Measurements from ENCODE around the gene HLA-DOB. TPM values are rescaled to one million over a fixed set of nuclear protein-coding genes. Genes with fewer than 3 reads are reported as not detected.

The HLA-DOB gene
- total RNA-seq (ENCODE audit: insufficient read depth, low replicate concordance): not detected

DNA sequence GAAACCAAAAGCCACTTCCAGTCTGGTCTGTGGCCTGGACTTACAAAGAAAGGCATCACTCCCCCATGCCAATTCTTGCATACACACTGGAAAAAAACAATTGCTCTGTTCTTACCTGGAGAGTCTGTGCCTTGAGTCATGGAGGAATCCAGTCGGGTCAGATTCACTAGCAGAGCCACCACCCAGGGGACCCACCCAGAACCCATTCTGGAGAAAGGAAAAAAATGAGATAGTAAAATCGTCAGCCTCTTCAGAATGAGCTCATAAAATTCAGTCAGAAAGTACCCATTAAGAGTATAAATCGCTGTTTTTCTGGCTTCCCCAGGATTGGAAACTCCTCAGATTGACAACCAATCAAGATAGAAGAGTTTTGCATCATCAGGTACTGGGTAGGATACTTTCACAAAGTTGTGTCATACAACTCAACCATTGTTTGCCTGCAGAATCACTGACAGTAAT, at the start of gene HLA-DOB:
Gene HLA-DOB, minus strand, starts transcription at position 257 of the 459 bp plus-strand sequence. Its CDS starts 51 bp downstream, at position 206.
- DNase-seq (ENCODE audit: low spot score): peak; percentile 28

DNA sequence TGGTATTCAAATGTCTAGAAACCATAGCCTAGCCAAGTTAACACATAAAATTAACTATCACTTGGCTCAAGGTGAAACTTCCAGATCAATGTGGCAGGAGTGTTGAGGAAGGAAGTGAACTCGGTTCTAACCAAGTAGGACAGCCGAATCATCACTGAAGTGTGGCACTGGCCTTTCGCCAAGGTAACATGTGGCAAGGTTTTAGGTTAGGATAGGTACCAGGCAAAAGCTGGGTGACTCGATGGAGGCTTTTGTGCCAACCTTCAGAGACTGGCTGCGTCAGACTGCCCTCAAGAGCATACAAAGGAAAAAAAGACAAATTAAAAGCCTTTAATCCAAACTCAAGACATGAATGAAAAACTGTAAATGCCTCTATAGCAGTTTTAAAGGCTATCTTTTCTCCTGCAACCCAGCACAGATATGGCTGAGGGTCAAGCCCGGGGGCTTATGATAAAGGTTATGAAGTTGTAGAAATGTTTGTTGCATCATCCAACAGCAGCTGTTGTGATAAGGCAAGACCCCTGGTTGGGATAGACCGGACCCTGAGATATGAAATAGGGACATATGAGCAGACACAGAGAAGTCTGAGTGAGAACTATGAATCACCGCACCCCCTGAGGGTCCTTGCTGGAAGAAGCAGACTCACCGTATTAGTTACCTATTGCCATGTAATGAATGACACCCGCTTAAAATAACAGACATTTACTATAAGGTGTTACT, 49.1 kb upstream of the HLA-DOB start:
- no peak for DNase-seq (ENCODE audit: low spot score)

DNA sequence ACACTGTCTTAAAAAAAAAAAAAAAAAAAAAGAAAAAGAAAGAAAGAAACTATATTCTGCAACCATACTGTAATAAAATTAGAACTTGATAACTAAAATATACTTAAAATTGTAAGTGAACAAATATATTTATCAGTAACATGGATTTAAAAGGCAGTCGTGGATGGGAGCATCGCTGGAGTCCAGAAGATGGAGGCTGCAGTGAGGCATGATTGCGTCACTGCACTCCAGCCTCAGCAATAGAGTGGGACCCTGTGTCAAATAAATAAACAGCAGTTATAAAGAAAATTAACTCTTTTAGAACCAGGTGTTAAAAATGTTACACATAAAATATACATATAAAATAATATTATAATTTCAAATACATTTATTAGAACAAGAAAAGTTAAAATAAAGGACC, 45.9 kb upstream of the HLA-DOB start:
- DNase-seq (ENCODE audit: low spot score): no peak

DNA sequence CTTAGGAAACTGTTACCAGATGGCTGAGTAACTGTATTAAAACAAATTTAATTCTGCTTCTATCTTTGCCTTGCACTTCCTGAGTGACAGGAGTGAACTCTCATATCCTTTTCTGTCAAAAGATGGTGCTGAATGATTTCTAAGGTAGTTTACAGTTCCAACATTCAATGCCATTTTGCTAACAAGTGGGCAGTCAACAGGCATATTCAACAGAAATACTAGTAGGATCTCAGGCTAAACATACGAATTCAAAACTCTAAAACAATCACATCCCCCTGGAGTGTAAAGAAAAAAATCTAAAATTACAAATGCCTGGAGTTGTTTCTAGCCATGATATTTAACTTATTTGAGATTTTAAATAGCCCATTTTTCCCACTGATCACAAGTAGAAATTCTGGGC, 43.9 kb upstream of the HLA-DOB start:
- DNase-seq (ENCODE audit: low spot score): no peak

DNA sequence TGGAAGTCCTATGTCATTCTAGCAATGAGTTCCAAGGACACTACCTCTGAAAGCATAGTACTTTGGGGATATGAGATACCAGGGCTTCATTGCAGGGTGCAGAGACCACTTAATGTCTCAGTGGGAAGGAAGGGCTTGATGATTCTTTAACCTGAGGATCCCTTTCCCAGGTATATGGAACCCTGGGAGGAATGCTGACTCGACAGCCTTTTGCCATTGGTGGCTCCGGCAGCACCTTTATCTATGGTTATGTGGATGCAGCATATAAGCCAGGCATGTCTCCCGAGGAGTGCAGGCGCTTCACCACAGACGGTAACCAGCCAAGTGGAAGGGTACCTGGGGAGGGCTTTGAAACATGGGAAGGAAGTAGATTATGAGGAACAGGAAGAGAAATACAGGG, 41.4 kb upstream of the HLA-DOB start:
- DNase-seq (ENCODE audit: low spot score): no peak

DNA sequence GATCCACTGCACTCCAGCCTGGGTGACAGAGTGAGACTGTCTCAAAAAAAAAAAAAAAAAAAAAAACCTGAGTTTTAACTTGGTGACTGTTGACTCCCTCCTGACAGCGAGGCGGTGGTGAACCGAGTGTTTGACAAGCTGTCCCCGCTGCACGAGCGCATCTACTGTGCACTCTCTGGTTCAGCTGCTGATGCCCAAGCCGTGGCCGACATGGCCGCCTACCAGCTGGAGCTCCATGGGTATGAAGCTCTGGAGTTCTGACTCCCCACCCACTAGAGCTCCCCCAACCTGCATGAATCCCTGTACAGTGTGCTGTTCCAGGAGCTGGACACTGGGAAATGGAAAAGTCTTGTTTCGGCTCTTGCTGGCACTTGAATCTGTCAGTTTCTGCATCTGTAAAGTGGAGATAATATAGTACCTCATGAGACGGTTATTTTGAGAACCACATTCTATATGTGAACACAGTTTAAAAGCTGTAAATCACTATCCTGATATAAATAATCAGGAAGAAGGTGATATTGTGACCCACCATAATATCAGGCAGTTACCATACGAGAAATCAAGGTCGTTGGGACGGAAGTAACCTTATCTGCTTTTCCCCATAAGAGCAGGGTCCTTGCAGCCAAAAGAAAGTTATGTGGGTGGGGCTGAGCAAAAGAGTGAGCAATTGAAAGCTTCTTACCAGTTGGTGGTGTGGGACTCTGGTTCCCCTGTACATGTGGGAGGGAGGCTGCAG, 40.5 kb upstream of the HLA-DOB start:
- DNase-seq (ENCODE audit: low spot score): no peak

DNA sequence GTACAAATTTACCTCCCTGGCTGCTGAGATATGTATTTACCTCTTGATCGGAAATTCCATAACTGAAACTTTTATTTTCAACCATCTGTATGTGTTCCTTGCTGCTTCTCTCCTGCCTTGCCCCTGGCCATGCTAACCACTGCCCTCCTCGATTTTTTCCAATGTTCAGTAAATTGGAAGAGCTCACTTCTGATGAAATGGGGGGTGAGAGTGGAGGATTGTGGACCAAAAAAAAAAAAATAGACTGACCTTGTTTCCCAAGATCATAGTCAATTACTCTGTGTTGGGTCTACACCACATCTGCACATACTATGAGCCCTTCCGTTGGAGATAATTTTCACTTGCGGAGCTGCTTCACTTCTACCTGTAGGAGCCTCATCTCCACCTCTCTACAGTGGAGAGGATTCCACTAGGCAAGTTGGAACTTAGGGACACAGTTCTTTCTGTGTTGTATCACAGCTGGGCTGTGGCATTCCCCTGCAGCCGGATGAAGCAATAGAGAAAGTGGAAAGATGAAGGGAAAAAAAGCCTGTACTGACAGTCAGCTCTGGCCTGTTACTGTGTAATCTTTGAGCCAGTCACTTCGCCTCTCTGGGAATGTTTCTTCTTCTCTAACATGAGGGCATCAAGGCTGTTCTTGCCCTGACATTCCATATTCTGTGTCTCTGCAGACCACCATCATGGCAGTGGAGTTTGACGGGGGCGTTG, 38.8 kb upstream of the HLA-DOB start:
- DNase-seq (ENCODE audit: low spot score): no peak

DNA sequence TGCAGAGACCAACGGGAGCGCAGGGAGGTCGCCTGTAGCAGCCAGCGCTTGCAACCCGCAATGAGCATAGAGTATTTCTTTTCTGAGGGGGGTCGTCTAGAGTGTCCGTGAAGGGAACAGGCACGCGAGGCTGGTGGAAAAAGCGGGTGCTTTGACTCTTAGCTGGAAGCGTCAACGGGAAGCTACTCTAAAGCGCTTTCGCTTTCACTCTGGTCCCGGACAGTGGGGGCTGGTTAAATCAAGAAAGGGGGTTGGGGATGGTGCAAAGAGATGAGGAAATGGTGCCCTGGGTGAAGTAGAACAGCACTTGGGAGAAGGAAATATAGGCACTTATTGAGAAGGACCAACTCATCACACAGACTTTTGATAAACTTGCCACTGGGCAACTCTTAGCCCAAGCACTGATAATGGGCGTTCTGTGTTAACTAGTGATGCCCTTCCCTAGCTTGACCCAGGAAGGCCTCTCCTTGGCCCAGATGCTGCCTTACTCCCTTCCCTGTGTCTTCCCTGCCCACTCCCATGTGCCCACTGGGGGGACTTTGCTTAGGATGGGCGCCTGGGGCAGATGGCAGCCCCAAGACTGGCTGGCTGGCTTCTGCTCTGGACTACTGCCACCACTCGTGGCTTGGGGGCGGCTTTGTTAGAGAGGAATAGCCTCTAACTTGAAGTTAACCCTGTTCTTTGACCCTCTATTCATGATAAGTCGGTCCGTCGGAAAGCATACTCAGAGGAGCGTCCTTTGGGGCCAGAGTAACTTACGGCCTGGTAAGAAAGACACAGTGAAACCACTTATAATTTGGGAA, 37.8 kb upstream of the HLA-DOB start:
- no peak for DNase-seq (ENCODE audit: low spot score)

DNA sequence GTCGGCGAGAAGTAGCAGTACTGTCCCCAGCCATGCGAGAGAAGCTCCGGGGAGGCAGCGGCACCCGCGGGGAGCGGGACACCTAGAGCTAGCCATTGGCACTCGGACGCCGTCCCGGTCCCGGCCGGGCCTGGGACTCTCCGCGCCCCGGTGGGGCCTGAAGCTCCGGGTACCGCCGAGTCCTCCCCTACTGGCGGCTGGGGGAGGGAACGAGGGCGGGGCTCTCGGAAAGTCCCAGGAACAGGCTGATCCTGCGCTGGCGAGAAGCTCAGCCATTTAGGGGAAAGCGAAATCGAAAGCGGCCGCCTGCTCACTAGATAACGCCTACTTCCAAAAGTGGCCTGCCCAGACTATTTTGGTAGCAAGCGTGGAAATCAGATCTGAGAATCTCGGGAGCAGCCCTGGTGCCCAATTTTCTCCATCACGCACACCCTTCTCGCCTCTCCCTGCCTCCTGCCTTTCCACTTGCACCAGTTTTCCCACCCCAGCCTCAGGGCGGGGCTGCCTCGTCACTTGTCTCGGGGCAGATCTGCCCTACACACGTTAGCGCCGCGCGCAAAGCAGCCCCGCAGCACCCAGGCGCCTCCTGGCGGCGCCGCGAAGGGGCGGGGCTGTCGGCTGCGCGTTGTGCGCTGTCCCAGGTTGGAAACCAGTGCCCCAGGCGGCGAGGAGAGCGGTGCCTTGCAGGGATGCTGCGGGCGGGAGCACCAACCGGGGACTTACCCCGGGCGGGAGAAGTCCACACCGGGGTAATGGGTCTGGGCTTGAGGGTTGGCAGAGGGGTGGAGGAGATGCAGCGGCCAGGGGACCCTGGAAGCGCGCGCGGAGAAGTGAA, 37.0 kb upstream of the HLA-DOB start, which contains the start of the genes PSMB9 and TAP1:
Gene PSMB9, plus strand, starts transcription at position 652 of the 835 bp plus-strand sequence. Its CDS starts 38 bp downstream, at position 690.
Gene TAP1, minus strand, starts transcription at position 164 of the 835 bp plus-strand sequence. Its CDS starts 68 bp downstream, at position 96.
- DNase-seq (ENCODE audit: low spot score): peak; percentile 95

DNA sequence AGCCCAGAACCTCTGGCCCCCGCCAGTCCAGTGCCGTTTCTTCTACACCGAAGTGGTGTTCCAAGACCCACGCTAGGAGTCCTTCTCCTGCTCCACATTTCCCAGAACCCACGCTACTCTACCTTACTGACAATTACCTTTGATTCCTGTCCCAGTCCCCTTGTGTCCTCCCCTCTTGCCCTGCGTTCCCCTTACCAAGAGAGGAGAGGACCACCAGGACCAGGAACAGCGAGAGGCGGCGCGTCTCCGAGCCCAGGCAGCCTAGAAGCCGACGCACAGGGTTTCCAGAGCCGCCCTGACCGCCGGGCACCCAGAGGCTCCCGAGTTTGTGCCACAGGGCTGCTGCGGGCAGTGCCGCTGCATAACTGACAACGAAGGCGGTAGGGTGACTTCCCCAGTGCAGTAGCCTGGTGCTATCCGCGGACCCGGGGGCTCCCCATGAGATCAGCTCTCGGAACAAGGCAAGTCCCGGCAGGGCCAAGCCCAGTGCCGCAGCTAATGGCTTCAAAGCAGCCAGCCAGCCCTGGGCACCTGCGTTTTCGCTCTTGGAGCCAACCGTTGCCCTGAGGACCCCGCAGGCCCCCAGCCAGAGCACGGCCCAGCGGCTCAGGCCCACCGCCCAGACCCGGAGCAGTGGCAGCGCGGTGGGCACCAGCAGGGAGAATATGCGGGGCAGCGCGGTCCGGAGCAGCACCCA, 36.2 kb upstream of the HLA-DOB start:
- DNase-seq (ENCODE audit: low spot score): peak; percentile 38

DNA sequence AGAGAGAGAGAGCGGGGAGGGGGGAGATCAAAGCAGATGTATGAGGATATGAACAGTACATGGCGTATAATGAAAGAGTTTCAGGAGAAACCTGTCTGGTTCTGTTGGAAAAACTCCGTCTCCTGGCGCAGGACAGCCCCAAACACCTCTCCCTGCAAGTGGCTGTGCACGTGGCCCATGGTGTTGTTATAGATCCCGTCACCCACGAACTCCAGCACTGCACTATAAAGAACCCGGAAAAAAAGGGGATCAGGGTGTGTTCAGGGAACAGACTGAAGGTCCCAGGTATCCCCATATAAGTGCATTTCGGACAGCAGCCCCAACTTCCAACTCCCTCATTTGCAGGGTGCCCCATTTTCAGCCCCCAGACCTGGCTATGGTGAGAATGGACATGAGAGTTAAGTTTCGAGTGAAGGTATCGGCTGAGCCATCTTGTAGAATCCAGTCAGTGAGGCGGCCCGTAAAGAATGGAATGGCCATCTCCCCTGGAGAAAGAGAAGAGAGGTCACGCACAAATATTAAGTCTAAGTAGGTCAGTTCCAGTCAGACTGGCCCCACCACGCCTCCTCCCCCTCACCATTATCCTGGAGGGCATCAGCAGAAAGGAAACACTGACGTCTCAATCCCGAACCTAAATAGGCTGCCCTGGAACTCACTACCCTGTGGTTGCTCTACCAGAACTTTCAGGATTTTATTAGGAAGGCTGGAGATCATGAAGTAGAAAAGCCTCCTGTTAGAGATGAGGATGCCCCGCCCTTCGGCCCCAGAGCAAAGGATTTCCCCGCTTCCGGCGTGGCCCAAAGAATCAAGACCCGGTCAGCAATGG, 35.4 kb upstream of the HLA-DOB start:
- DNase-seq (ENCODE audit: low spot score): no peak

DNA sequence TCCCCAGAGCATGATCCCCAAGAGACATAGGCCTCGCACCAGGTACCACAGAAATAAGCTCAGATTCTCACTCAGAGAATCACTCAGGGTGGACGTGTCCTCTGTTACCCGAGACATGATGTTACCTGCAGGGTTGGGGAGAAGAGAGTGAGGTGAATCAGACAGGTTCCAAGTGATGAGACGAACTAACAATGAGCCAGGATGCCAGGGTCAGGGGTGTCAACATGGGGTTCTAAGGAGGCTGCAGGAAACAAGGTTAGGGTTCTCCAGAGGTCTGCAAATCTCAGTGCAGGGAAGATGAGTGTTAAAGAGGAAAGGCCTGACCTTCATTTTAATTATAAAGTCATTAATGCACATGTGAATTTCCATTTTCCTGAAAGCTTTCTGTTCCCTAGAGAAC, 34.2 kb upstream of the HLA-DOB start:
- DNase-seq (ENCODE audit: low spot score): no peak

DNA sequence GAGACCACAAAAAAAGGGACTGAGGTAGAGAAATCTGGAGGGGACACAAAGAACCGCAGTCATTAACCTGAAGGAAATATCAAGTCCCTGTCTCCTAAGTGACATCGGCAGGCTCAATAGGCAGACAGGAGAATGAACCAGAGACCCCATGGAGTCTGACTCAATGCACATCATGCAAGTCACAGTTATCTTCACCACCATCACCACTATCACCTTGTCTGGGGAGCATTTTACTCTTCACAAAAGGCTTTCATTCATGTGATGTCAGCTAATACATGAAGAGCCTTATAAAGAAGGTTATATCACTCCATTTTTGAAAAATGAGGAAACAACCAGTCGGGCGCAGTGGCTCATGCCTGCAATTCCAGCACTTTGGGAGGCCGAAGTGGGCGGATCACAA, 32.3 kb upstream of the HLA-DOB start:
- no peak for DNase-seq (ENCODE audit: low spot score)

DNA sequence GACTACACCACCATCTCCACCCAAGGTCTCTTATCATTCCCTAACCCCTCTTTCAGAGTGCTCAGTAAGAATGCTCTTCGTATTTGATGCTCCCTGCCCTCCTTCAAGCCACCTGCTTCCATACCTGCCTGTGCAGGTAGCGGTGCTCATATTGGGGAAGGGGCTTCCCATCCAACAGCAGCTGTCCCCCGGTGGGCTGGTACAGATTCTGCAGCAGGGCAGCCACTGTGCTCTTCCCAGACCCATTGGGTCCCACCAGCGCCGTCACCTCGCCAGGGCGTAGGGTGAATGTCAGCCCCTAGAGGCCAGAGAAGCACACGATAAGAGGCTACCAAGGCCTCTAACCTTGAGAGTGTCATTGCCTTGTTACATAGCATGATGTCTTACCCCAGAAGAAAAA, 31.0 kb upstream of the HLA-DOB start:
- DNase-seq (ENCODE audit: low spot score): no peak

DNA sequence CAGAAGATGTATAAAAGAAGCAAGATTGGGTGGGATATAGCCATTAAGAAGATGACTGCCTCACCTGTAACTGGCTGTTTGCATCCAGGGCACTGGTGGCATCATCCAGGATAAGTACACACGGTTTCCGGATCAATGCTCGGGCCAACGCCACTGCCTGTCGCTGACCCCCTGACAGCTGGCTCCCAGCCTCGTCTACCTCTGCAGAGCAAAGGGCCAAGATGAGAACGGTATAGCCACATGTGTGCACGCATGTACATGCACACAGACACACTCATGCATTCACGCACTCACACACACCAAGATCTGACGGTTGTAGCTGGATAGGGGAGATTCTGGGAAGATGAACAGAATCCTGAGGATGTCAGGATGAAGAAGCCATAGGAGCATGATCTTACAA, 30.2 kb upstream of the HLA-DOB start:
- DNase-seq (ENCODE audit: low spot score): no peak

DNA sequence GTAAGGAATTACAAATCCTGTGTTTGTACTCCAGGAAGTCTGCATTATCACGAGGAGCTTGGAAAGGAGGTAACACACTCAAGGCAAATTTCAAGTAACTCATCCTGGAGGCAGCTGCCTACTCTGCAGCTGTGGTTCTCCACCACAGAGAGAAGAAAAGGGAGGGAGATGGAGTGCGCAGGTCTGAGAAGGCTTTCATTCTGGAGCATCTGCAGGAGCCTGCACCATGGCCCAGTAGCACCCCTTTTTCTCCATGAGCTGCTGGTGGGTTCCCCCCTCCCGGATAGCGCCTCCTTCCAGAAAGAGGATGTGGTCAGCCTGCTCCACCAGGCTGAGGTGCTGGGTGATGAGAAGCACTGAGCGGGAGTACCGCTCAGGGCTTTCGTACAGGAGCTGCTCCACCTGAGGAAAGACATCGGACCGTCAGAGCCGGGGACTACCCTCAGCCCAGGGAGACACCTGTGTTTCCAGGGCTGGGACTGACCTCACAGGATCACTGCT, 28.6 kb upstream of the HLA-DOB start:
- no peak for DNase-seq (ENCODE audit: low spot score)

DNA sequence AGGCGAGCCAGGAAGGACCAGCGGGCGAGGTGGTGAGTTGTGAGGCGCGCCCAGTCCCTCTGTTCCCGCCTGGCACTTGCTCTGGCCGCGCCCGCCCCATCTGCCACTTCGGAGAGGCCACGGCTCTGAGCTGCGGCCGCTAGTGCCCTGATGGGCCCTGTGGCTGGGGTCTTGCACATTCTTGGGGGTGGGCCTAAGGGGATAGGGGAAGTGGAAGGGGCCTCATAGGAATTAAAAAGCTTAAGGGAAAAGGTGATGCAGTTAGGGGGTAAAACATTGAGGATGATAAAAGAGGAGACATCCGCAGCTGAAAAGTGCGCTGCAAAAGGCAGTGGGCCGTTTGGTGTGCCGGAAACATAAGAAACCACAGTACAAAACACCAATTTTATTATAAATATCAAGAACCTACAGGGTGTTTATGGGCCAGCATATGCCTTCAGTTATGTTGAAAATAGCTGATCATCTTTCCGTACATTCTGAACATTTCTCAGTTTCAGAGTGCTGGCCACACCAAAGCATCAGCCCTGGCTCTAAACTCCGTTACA, 28.1 kb upstream of the HLA-DOB start:
- DNase-seq (ENCODE audit: low spot score): no peak

All from umbilical cord (tissue), 2 donors.